Endometrial microvascular endothelial cells (primary cell): ENCODE data around the gene ZNF710. TPM values are rescaled to one million over a fixed set of nuclear protein-coding genes. Genes with fewer than 3 reads are reported as not detected.
"Not testable (repeated sequence)": the region's sequence is repeated elsewhere in the genome, so short reads cannot be mapped to it uniquely, and the experiment has no call there.

Source experiments
- in situ Hi-C: cut with HindIII; loops from 2 replicates; pipeline ENCODE4 v1.10.0; 2017; ENCODE audit warnings: low sequenced_read_pairs, low pct_unique_long_range_greater_than_20kb; ENCODE audit errors: inconsistent ontology term
- total RNA-seq: library from RNA; depleted of rRNA; stranded (reverse); fragments of >200 nt; gene quantifications from one replicate; pipeline ENCODE4 v1.2.3, GENCODE V29; 2015; ENCODE audit errors: inconsistent ontology term

The ZNF710 gene
- total RNA-seq, 1 donor from 2014 or later = 15.2 TPM

GRCh38 chr15:90109163-90109751, 108.1 kb downstream of the ZNF710 start:
- in situ Hi-C loops = not testable (repeated sequence)

DNA sequence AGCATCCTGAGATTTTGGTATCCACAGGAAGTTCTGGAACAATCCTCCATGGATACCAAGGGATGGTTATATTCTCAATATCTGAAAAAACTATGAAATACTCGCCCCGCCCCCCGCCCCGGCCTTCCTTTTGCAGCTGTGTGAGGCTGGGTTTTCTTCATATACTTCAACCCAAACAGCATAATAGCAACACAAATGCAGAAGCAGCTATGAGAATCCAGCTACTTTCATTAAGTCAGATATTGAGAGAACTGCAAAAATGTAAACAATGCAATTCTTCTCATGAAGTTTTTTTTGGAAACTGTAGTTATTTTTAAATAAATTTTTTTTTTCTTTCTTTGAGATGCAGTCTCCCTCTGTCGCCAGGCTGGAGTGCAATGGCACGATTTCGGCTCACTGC, 112.0 kb downstream of the ZNF710 start:
- in situ Hi-C loops = no loop called here

DNA sequence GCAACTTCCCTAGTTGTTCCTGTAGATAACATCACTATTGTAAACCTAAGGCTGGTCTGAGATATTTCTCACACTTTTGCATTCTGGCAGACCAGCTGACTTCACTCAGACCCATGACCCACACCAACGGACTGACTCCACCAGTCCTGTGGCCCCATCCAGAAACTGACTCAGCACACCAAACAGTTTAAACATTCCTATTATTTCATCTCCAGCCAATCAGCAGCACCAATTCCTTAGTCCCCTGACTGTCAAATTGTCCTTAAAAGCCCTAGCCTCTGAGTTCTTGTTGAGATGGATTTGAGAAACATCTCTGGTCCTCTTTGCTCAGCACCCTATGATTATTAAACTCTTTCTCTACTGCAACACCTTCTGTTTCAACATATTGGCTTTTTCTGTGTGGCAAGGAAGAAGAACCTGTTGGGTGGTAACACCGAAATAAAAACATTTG, 113.4 kb downstream of the ZNF710 start:
- in situ Hi-C loops = no loop called here

DNA sequence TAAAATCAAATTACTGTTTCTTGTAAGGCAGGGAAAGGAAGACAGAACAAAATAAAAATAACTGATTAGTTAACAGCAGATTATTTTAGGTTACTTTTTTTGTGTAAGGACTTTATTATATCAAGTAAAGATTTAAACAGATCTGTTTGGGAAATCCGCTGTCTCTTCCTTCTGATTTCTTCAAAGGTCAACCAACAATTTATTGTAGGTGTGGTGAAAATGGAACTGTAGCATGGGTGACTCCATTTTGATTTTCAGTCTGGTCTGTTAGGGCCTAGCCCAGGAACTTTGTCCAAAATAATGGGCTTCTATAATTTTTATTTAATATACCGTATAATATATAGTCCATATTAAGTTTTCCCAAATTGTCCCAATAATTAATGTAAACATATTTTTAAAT, 114.7 kb downstream of the ZNF710 start:
- in situ Hi-C loops = no loop called here

DNA sequence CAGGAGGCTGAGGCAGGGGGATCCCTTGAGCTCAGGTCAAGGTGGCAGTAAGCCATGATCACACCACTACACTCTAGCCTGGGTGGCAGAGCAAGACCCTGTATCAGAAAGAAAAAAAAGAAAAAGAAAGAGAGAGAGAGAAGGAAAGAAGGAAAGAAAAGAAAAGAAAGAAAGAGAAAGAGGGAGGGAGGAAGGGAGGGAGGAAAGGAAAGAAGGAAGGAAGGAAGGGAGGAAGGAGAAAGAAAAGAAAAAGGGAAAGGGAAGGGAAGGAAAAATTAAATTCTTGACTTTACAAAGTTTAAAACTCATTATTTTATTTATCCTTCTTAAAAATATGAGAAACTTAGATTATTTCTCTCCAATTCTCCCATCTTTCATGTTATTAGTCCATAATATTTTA, 118.2 kb downstream of the ZNF710 start:
- in situ Hi-C loops = no loop called here

DNA sequence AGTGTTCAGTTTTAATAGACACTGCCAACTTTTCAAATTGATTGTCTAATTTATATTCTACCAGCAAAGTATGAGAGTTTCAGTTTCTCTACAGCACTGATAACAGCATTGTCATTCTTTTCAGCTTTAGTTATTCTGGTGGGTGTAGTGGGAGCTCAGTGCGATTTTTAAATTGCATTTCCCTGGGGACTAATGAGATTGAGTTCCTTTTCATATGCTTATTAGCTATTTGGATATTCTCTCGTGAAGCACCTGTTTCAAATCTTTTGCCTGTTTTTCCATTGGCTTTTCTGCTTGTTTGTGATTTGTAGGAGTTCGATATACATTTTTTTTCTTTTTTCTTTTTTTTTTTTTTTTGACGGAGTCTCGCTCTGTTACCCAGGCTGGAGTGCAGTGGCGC, 120.0 kb downstream of the ZNF710 start:
- in situ Hi-C loops = no loop called here

DNA sequence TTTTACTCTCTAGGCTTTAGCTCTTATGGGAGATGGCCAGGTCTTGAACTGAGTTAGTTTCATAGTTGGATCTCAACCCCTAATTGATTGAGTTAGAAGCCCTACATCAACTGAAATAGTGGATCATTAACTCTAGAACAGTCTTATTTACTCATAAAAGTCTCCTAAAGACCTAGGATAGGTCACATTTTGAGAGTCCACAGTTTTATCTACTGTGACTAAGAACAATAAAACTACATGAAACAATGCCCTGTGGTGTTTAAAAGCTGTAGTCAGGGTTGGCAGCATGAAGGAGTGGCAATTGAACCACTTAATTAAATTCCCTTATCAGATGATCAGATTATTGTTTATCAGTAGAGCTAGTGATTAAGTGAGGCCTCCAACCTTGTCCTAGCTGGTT, 123.4 kb downstream of the ZNF710 start:
- in situ Hi-C loops = no loop called here

DNA sequence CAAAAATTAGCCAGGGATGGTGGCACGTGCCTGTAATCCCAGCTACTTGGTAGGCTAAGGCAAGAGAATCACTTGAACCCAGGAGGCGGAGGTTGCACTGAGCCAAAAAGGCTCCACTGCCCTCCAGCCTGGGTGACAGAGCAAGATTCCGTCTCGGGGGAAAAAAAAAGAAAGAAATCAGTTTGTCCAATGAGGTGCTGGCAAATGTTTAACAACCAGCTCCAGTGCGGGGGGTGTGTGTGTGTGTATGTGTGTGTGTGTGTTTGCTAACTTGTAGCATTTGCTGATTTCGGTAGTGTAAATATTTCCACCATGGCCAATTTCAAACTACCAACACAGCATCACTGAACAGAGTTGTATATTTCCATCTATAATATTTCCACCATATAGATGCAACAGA, 124.9 kb downstream of the ZNF710 start:
- in situ Hi-C loops = no loop called here

DNA sequence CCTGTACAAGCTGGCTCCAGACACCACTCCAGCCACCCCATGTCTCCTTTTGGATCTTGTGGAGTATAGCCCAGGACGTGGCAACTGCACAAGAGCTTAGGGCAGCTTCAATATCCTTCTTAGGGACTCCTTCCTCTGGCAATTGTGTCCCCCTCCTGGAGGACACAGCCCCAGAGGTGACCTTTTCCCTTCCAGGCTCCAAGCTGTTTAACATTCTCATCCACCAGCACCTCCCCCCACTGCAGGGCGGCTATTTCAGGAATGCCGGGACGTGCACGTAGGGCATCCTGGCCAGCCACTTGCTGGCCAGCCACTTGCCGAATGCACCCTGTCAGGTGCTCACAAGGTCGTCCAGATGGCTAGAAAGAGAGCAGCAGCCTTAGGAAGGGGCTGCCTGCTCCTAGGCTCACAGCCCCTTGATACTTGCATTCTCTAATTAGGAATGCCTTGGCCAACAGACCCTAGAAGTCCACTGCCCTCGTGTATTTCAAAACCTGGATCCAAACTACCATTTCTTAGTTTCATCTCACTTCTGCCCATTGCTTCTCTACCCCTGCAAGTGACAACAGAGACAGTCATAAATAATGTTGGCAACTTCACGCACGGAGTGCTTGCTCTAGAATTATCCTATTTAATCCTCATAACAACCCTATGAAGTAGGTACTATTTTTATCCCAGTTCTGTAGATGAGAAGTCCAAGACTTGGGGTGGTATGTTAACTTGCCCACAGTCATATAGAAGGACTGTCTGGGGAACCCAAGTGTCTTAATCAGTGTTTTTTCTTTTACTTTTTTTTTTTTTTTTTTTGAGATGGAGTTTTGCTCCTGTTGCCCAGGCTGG, 125.7 kb downstream of the ZNF710 start:
- in situ Hi-C loops = no loop called here

DNA sequence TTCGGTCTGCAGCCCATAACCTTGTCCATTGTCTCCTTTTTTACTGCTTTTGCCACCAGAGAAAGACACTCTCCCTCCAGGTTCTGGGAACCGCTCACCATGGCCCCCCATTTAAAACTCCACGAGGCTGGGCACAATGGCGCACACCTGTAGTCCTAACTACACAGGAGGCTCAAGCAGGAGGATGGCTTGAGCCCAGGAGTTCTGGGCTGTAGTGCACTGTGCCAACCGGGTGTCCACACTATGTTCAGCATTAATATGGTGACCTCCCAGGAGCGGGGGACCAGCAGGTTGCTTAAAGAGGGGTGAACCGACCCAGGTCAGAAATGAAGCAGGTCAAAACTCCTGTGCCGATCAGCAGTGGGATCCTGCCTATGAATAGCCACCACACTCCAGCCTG, 129.2 kb downstream of the ZNF710 start:
- in situ Hi-C loops = no loop called here

Other genes starting within 250 kb of the ZNF710 start
- not detected for gene MESP2, start 225.0 kb upstream of the ZNF710 start, total RNA-seq
- 134 TPM for gene ANPEP, start 186.5 kb upstream of the ZNF710 start, total RNA-seq
- 52.5 TPM for gene AP3S2, start 107.3 kb upstream of the ZNF710 start, total RNA-seq
- gene ARPIN, start 88.4 kb upstream of the ZNF710 start, total RNA-seq = 12.5 TPM
- gene IDH2, start 101.1 kb downstream of the ZNF710 start, total RNA-seq = 74.7 TPM
- gene SEMA4B, start 200.0 kb downstream of the ZNF710 start, total RNA-seq = 8.5 TPM
- gene CIB1, start 232.6 kb downstream of the ZNF710 start, total RNA-seq = 33.5 TPM
- 11.6 TPM for gene GDPGP1, start 232.9 kb downstream of the ZNF710 start, total RNA-seq
- not detected for gene TTLL13, start 248.2 kb downstream of the ZNF710 start, total RNA-seq